HG02970 (cell line): ENCODE measurements around the gene SORBS2.

Source experiments
- ATAC-seq: cut with Tn5 transposase; IDR thresholded peaks from one replicate; pipeline ENCODE4 v1.9.1; 2021; ENCODE audit warnings: mild to moderate bottlenecking, moderate library complexity, moderate number of reproducible peaks; ENCODE audit not compliant: unreplicated experiment, low FRiP score

SORBS2 gene

GRCh38 chr4:185654965-185655554, 156.9 kb downstream of the SORBS2 start:
- no peak for ATAC-seq

GRCh38 chr4:185654311-185654710, 157.7 kb downstream of the SORBS2 start:
- ATAC-seq: no peak

- no peak for ATAC-seq
These were observed 160.1 kb downstream of the SORBS2 start for GRCh38 chr4:185651851-185652250.

GRCh38 chr4:185651137-185651677, 160.8 kb downstream of the SORBS2 start:
- ATAC-seq: no peak

GRCh38 chr4:185648631-185649030, 163.4 kb downstream of the SORBS2 start:
- ATAC-seq: no peak

GRCh38 chr4:185645403-185645802, 166.6 kb downstream of the SORBS2 start:
- no peak for ATAC-seq

- ATAC-seq: no peak
These were observed 167.6 kb downstream of the SORBS2 start for GRCh38 chr4:185644408-185644807.

- ATAC-seq: no peak
These were observed 169.1 kb downstream of the SORBS2 start for GRCh38 chr4:185642907-185643306.

GRCh38 chr4:185640811-185641675, 171.0 kb downstream of the SORBS2 start:
- ATAC-seq: no peak

GRCh38 chr4:185638548-185639301, 173.3 kb downstream of the SORBS2 start:
- ATAC-seq: no peak

- ATAC-seq: no peak
These were observed 173.9 kb downstream of the SORBS2 start for GRCh38 chr4:185638093-185638492.

GRCh38 chr4:185637163-185637875, 174.7 kb downstream of the SORBS2 start:
- ATAC-seq: no peak

- ATAC-seq: no peak
These were observed 177.8 kb downstream of the SORBS2 start for GRCh38 chr4:185634066-185634652.

GRCh38 chr4:185626798-185627197, 185.2 kb downstream of the SORBS2 start:
- no peak for ATAC-seq

- no peak for ATAC-seq
These were observed 186.5 kb downstream of the SORBS2 start for GRCh38 chr4:185625503-185625902.

GRCh38 chr4:185624259-185624589, 187.8 kb downstream of the SORBS2 start:
- ATAC-seq: no peak

GRCh38 chr4:185623444-185624258, 188.3 kb downstream of the SORBS2 start:
- ATAC-seq: no peak

GRCh38 chr4:185608185-185608584, 203.8 kb downstream of the SORBS2 start:
- ATAC-seq: no peak

- ATAC-seq: no peak
These were observed 209.6 kb downstream of the SORBS2 start for GRCh38 chr4:185602397-185602796.
